Upper lobe of left lung (tissue), 6 donors: ENCODE measurements around the gene KNTC1. TPM values are rescaled to one million over a fixed set of nuclear protein-coding genes. Genes with fewer than 3 reads are reported as not detected.
A peak's percentile ranks its signal among the peaks of the same experiment; 100 is the strongest.

Source experiments
- ATAC-seq, 2 donors: fragments of 200-7000 bp; cut with Tn5 transposase; one replicate each; pipeline ENCODE4 v1.9.1; 2022; ENCODE audit warnings: mild to moderate bottlenecking in 2 of 2, moderate library complexity in 2 of 2; ENCODE audit not compliant: low FRiP score in 2 of 2
- DNase-seq, 2 donors: peaks; one replicate each; pipeline ENCODE4 v3.0.0-alpha.2; 2019 to 2020
- H3K27ac ChIP-seq, 4 donors: fragments of 200-600 bp; sonication (generic); one replicate each; pipeline ENCODE4 v1.5.1; 2016 to 2019
- H3K27me3 ChIP-seq, 4 donors: fragments of 200-600 bp; sonication (generic); one replicate each; pipeline ENCODE4 v1.5.1; 2017 to 2019
- H3K36me3 ChIP-seq, 4 donors: fragments of 200-600 bp; sonication (generic); one replicate each; pipeline ENCODE4 v1.5.1; 2016 to 2019
- H3K4me1 ChIP-seq, 4 donors: fragments of 200-600 bp; sonication (generic); one replicate each; pipeline ENCODE4 v1.5.1; 2018 to 2019
- H3K4me3 ChIP-seq, 4 donors: fragments of 200-600 bp; sonication (generic); one replicate each; pipeline ENCODE4 v1.5.1; 2017 to 2019; ENCODE audit warnings: mild to moderate bottlenecking in 2 of 4, moderate library complexity in 1 of 4
- H3K9me3 ChIP-seq, 4 donors: fragments of 200-600 bp; sonication (generic); one replicate each; pipeline ENCODE4 v1.5.1; 2018 to 2019
- EP300 ChIP-seq, 4 donors: sonication (generic); formaldehyde crosslinking; IDR thresholded peaks; one replicate each; pipeline ENCODE4 v1.5.1; 2017; ENCODE audit warnings: antibody characterized with exemption in 4 of 4, control low read depth in 2 of 4
- POLR2A ChIP-seq, 4 donors: fragments of 450-650 bp; IDR thresholded peaks; one replicate each; pipeline ENCODE4 v1.5.1; 2016 to 2017; ENCODE audit warnings: antibody characterized with exemption in 4 of 4, mild to moderate bottlenecking in 2 of 4
- POLR2AphosphoS5 ChIP-seq, 2 donors: sonication (generic); formaldehyde crosslinking; IDR thresholded peaks; one replicate each; pipeline ENCODE4 v1.5.1; 2017; ENCODE audit warnings: antibody characterized with exemption in 2 of 2
- WGBS, 2 donors: methylation state at CpG; one replicate each; pipeline ENCODE4 v1.1.5; 2017 to 2018; 5-methylcytosine and 5-hydroxymethylcytosine counted together
- small RNA-seq, 4 donors: library from RNA; depleted of rRNA; stranded (forward); fragments of <200 nt; gene quantifications; one replicate each; pipeline ENCODE3, GENCODE V24; 2016
- total RNA-seq, 6 donors: library from RNA; depleted of rRNA in 4 of 6; stranded (reverse); fragments of >200 nt in 4 of 6; gene quantifications; one replicate each; pipeline versions ENCODE4 v1.1.0 to v1.2.1, GENCODE V29; 2016 to 2021
- TF ChIP-seq, protein P1 (sequence below), 6 experiments: fragments of 450-650 bp in 4 of 6; fragments of 200-600 bp in 2 of 6; sonication (generic) in 2 of 6; IDR thresholded peaks; one replicate each; pipeline ENCODE4 v1.5.1; 2016 to 2019; ENCODE audit warnings: antibody characterized with exemption in 6 of 6
- donor health status: DM: no; HTN: no; CAD: no; lungs with moderate emphysema.
- donor health status: DM: no; HTN: yes; CAD: no; lungs with severe emphysema.

Gene KNTC1
- total RNA-seq, 6 donors from 2014 or later, result 6.7 to 34.6 (median 17.6) TPM

DNA sequence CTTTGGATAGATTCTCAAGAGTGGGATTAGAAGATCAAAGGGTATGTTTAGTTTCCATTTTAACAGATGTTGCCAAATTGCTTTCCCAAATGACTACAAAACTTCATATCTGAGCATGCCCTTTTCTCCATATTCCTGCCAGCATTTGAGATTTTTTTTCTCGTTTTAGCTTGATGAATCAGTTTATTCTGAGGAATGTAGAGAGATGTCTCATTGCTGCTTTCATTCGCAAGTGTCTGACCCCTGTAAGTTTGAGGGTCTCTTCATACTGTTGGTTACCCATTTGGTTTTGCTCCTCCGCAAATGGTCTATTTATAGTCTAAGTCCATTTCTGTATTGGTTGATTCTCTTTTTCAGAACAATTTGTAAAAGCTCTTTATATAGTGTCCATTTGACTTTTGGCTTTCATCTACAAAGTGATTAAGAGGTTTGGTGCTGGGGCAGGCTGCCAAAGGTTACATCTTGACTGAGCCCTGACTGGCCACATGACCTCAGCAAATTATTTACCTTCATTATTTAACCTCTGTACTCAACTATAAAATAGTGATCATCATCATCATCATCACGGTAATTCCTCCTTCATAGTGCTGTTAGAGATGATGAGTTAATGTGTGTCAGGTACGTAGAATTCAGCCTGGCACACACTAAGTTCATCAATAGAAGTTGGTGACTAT is 142.5 kb downstream of the KNTC1 start:
- H3K36me3 ChIP-seq, result no peaks in the 10 kb centered on the region
- ATAC-seq (no peak), DNase-seq (peak in 1 of 2 donors; percentile 25)
- TF ChIP-seq EP300 (IDR thresholded peaks at IDR 0.05), result no peak
- no peak overlapping the region for H3K4me3 ChIP-seq
- 68 to 70% methylated on average over 5 of the region's 5 CpGs for WGBS, 2 donors
- H3K9me3 ChIP-seq, result no peaks in the 10 kb centered on the region
- H3K27ac ChIP-seq, result no peak overlapping the region
- H3K4me1 ChIP-seq, result no peaks in the 10 kb centered on the region
- H3K27me3 ChIP-seq, result no peaks in the 10 kb centered on the region

DNA sequence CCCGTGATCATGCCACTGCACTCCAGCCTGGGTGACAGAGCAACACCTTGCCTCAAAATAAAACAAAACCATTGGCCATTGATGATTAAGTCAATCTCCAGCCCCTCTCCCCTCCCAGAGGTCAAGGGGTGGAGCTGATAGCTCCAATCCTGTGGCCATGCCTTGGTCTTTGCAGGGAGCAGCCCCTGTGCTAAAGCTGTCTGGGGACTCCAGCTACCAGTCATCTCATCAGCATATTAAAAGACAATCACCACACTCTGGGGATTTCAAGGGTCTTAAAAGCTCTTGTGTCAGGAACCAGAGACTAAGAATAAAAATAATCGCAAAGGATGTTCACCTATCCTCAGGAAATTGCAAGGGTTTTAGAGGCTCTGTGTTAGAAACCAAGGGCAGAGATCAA is 145.5 kb downstream of the KNTC1 start:
- Histone ChIP-seq H3K27ac (no peak overlapping the region), H3K36me3 (no peaks in the 10 kb centered on the region), H3K4me1 (no peaks in the 10 kb centered on the region), H3K27me3 (no peaks in the 10 kb centered on the region), H3K9me3 (no peaks in the 10 kb centered on the region), H3K4me3 (no peak overlapping the region)
- DNase-seq (no peak), ATAC-seq (no peak)
- TF ChIP-seq EP300 (IDR thresholded peaks at IDR 0.05) (no peak), POLR2AphosphoS5 (IDR thresholded peaks at IDR 0.05) (no peak), POLR2A (IDR thresholded peaks at IDR 0.05) (no peak)
- TF ChIP-seq, protein P1, sequence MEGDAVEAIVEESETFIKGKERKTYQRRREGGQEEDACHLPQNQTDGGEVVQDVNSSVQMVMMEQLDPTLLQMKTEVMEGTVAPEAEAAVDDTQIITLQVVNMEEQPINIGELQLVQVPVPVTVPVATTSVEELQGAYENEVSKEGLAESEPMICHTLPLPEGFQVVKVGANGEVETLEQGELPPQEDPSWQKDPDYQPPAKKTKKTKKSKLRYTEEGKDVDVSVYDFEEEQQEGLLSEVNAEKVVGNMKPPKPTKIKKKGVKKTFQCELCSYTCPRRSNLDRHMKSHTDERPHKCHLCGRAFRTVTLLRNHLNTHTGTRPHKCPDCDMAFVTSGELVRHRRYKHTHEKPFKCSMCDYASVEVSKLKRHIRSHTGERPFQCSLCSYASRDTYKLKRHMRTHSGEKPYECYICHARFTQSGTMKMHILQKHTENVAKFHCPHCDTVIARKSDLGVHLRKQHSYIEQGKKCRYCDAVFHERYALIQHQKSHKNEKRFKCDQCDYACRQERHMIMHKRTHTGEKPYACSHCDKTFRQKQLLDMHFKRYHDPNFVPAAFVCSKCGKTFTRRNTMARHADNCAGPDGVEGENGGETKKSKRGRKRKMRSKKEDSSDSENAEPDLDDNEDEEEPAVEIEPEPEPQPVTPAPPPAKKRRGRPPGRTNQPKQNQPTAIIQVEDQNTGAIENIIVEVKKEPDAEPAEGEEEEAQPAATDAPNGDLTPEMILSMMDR (IDR thresholded peaks at IDR 0.05), result no peak
- WGBS, 2 donors, result 76 to 81% methylated on average over 2 of the region's 2 CpGs

Small RNAs within 50 kb of the gene (small RNA-seq; reads per million reads assigned to genes)
- gene AC026333.1 (0 reads per million in 4 donors), gene RF00411 (0 reads per million in 4 donors)

Other genes starting within 250 kb of the KNTC1 start
- 100 to 1,000 TPM in 4 of 6 donors, 10 to 100 TPM in 2; 78.4 to 152 (median 104) TPM for gene CLIP1, start 104.6 kb upstream of the KNTC1 start, total RNA-seq
- 10 to 100 TPM; 16.6 to 58.7 (median 20.0) TPM for gene ZCCHC8, start 26.3 kb upstream of the KNTC1 start, total RNA-seq
- gene RSRC2, start 313 bp upstream of the KNTC1 start, total RNA-seq, result 100 to 1,000 TPM in 3 of 6 donors, 10 to 100 TPM in 3; 52.8 to 241 (median 88.3) TPM
- gene HCAR2, start 176.1 kb downstream of the KNTC1 start, total RNA-seq, result 10 to 100 TPM in 3 of 6 donors, 1 to 10 TPM in 3; 3.3 to 26.5 (median 7.5) TPM
- 1 to 10 TPM; 1.0 to 8.0 (median 3.0) TPM for gene HCAR3, start 189.6 kb downstream of the KNTC1 start, total RNA-seq
- 1 to 10 TPM in 2 of 6 donors, under 1 TPM in 4; 0.33 to 6.3 (median 0.71) TPM for gene HCAR1, start 203.6 kb downstream of the KNTC1 start, total RNA-seq
- 10 to 100 TPM in 5 of 6 donors, 1 to 10 TPM in 1; 8.8 to 30.3 (median 23.6) TPM for gene DENR, start 225.6 kb downstream of the KNTC1 start, total RNA-seq
- 1 to 10 TPM in 1 of 6 donors, under 1 TPM in 3, not detected in 2; 0.30 to 1.0 (median 0.64) TPM for gene CCDC62, start 247.3 kb downstream of the KNTC1 start, total RNA-seq